Sigmoid colon (tissue), 7 donors: ENCODE results near the gene GMDS. TPM values are rescaled to one million over a fixed set of nuclear protein-coding genes. Genes with fewer than 3 reads are reported as not detected.

ENCODE experiments used
- DNase-seq: peaks from one replicate; pipeline ENCODE4 v3.0.0-alpha.2; 2019
- H3K27ac ChIP-seq, 4 donors: fragments of 200-600 bp; sonication (generic); one replicate each; pipeline ENCODE4 v1.5.1; 2016 to 2019; ENCODE audit warnings: mild to moderate bottlenecking in 1 of 4
- H3K27me3 ChIP-seq, 3 donors: fragments of 200-600 bp; sonication (generic); one replicate each; pipeline ENCODE4 v1.5.1; 2019; ENCODE audit warnings: mild to moderate bottlenecking in 1 of 3
- H3K36me3 ChIP-seq, 4 donors: fragments of 200-600 bp; sonication (generic); one replicate each; pipeline ENCODE4 v1.5.1; 2016 to 2019
- H3K4me1 ChIP-seq, 4 donors: fragments of 200-600 bp; sonication (generic); one replicate each; pipeline ENCODE4 v1.5.1; 2017 to 2019
- H3K4me3 ChIP-seq, 4 donors: fragments of 200-600 bp; sonication (generic); one replicate each; pipeline ENCODE4 v1.5.1; 2017 to 2019; ENCODE audit warnings: mild to moderate bottlenecking in 2 of 4, moderate library complexity in 1 of 4
- H3K9me3 ChIP-seq, 4 donors: fragments of 200-600 bp in 3 of 4; sonication (generic) in 3 of 4; one replicate each; pipeline versions ENCODE4 v1.5.1 to v1.6.1; 2013 to 2019
- EP300 ChIP-seq, 4 donors: sonication (generic); formaldehyde crosslinking; IDR thresholded peaks; one replicate each; pipeline ENCODE4 v1.6.1; 2017; ENCODE audit warnings: antibody characterized with exemption in 4 of 4
- POLR2A ChIP-seq, 2 donors: fragments of 450-650 bp; IDR thresholded peaks; one replicate each; pipeline ENCODE4 v1.6.1; 2016; ENCODE audit warnings: antibody characterized with exemption in 2 of 2, mild to moderate bottlenecking in 2 of 2, moderate library complexity in 2 of 2
- POLR2AphosphoS5 ChIP-seq, 4 donors: sonication (generic); formaldehyde crosslinking; IDR thresholded peaks; one replicate each; pipeline ENCODE4 v1.6.1; 2017; ENCODE audit warnings: antibody characterized with exemption in 4 of 4
- WGBS, 2 donors: extraction: QIAGEN DNeasy Blood & Tissue Kit; methylation state at CpG; one replicate each; pipeline ENCODE4 v1.1.7; 2013; 5-methylcytosine and 5-hydroxymethylcytosine counted together
- intact Hi-C: fragments of 100-400 bp; cut with DNase I; formaldehyde crosslinking; loops from one replicate; pipeline ENCODE4 v1.15.1; 2023
- polyA plus RNA-seq, 3 donors: library from polyadenylated mRNA; stranded (reverse); fragments of 200-250 nt; gene quantifications; one replicate each; pipeline ENCODE4 v1.2.3, GENCODE V29; 2013
- total RNA-seq, 4 donors: library from RNA; depleted of rRNA; stranded (reverse); fragments of >200 nt; gene quantifications; one replicate each; pipeline ENCODE4 v1.1.0, GENCODE V29; 2016
- TF ChIP-seq, protein P1 (sequence below), 4 experiments: fragments of 450-650 bp in 3 of 4; fragments of 200-600 bp in 1 of 4; IDR thresholded peaks; one replicate each; pipeline ENCODE4 v1.5.1; 2016 to 2019; ENCODE audit warnings: antibody characterized with exemption in 4 of 4, mild to moderate bottlenecking in 3 of 4, moderate library complexity in 2 of 4
- donor health status: healthy with polysubstance abuse.
- donor health status: Bipolar disorder and iron deficiency.
- donor health status: healthy.

GMDS gene
- total RNA-seq = 1 to 10 TPM; 3.1 to 9.4 (median 3.8) TPM
- 100 to 1,000 TPM in 2 of 3 donors, 10 to 100 TPM in 1; 87.1 to 173 (median 154) TPM for polyA plus RNA-seq

DNA sequence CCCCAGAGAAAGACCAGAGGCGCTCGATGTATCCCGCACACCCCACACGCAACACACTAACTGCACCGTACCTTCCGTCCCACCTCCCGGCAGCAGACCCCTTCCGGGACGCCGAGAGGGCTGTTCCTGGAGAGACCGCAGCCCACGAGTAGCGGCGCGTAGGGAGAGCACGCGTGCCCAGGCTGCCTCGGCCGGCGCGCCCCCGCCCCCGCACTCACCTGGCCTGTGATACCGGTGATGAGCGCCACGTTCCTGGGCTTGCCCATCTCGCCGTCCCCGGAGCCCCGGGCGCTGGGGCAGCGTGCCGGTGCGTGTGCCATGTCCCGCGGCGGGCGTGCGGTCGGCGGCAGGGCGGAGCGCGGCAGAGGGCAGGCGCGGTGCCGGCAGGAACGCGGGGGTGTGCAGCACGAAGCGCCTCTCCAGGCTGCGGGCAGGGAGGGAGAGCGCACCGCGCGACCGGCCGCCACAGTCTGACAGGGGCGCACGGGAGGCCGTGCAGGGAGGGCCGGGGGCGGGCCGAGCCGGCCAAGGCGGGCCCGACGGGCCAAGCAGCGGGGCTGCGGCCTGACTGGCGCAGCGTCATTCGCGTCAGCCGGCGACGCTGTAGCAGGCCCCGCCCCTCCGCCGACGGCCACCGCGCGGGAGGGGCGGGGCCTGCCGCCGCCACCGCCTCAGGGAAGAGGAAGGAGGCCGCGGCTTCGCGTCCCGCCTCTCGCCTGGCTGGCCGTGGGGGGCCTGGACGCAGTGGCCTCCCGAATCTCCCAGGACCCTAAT, at the start of gene GMDS:
Gene GMDS, minus strand, starts transcription at position 503 of the 774 bp plus-strand sequence.
- TF ChIP-seq POLR2AphosphoS5 (IDR thresholded peaks at IDR 0.05) = peak; percentile 52 to 95 (median 80)
- TF ChIP-seq EP300 (IDR thresholded peaks at IDR 0.05) = no peak
- TF ChIP-seq, protein P1, sequence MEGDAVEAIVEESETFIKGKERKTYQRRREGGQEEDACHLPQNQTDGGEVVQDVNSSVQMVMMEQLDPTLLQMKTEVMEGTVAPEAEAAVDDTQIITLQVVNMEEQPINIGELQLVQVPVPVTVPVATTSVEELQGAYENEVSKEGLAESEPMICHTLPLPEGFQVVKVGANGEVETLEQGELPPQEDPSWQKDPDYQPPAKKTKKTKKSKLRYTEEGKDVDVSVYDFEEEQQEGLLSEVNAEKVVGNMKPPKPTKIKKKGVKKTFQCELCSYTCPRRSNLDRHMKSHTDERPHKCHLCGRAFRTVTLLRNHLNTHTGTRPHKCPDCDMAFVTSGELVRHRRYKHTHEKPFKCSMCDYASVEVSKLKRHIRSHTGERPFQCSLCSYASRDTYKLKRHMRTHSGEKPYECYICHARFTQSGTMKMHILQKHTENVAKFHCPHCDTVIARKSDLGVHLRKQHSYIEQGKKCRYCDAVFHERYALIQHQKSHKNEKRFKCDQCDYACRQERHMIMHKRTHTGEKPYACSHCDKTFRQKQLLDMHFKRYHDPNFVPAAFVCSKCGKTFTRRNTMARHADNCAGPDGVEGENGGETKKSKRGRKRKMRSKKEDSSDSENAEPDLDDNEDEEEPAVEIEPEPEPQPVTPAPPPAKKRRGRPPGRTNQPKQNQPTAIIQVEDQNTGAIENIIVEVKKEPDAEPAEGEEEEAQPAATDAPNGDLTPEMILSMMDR (IDR thresholded peaks at IDR 0.05) = no peak
- peak in 1 of 2 donors; percentile 56 for TF ChIP-seq POLR2A (IDR thresholded peaks at IDR 0.05)
- no peaks in the 10 kb centered on the region for H3K27me3 ChIP-seq
- WGBS, 2 donors = 0 to 1% methylated on average over 97 of the region's 97 CpGs
- DNase-seq = peak; percentile 93
- H3K27ac ChIP-seq = peak within 1 kb of the TSS; percentile 75 to 87 (median 81)
- H3K9me3 ChIP-seq = no peaks in the 10 kb centered on the region
- H3K4me3 ChIP-seq = peak within 1 kb of the TSS; percentile 66 to 93 (median 88)
- H3K36me3 ChIP-seq = peaks cover 0 to 9% (median 0%) of the 10 kb centered on the region in 4 donors
- peaks cover 0 to 22% (median 11%) of the 10 kb centered on the region in 4 donors for H3K4me1 ChIP-seq
- intact Hi-C loops = loop anchor here (2.0 to 5.0 kb wide), 4 partner anchors 132 to 638 kb away; partner anchors contain the start of genes FOXC1 and WRNIP1

DNA sequence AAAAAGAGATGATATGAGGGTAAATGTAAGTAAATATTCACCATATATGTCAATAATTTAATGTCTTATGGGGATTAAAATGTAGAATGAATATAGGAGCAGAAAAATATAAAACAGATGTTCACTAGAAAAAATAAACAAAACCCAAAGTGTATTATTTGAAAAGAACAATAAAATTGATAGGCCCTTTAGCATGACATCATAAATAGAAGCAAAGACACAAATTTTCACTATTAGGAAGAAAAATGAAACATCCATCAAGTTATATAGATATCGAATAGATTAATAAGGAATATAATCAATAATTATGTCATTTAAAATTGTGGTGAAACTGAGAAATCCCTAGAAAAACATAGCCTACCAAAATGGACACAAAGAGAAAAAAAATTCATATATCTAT, 40.1 kb upstream of the GMDS start:
- no peak overlapping the region for H3K27ac ChIP-seq
- no peak for DNase-seq
- H3K36me3 ChIP-seq = no peaks in the 10 kb centered on the region
- no peak for TF ChIP-seq EP300 (IDR thresholded peaks at IDR 0.05)
- H3K27me3 ChIP-seq = no peaks in the 10 kb centered on the region
- intact Hi-C loops = no loop called here
- H3K4me3 ChIP-seq = no peak overlapping the region
- 95 to 100% methylated on average over 1 of the region's 1 CpG for WGBS, 2 donors
- peaks cover 0 to 1% (median 0%) of the 10 kb centered on the region in 4 donors for H3K9me3 ChIP-seq
- no peaks in the 10 kb centered on the region for H3K4me1 ChIP-seq

DNA sequence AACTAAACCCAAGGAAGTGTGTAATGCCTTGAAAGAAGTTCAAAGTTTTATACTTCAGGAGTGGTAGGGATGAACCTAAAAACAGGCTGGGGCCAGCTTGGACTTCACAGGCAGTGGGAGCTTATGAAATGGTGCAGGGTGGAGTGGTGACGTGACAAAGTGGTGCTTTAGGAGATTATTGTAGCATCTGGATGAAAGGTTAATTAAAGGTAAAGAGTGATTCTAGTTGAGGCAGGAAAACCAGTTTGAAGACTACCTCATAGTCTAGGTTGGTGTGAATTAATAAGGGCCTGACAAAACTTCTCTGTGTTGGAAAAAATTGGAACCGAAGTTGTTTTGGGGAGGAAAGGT, 30.5 kb upstream of the GMDS start:
- Histone ChIP-seq H3K4me3 (no peak overlapping the region), H3K4me1 (peaks cover 0 to 14% (median 10%) of the 10 kb centered on the region in 4 donors), H3K9me3 (peaks cover 0 to 4% (median 0%) of the 10 kb centered on the region in 4 donors), H3K27ac (peak overlapping the region in 1 of 4 donors; percentile 3), H3K27me3 (no peaks in the 10 kb centered on the region), H3K36me3 (peaks cover 0 to 13% (median 6%) of the 10 kb centered on the region in 4 donors)
- TF ChIP-seq, protein P1 (IDR thresholded peaks at IDR 0.05) = no peak
- TF ChIP-seq POLR2AphosphoS5 (IDR thresholded peaks at IDR 0.05) (no peak), EP300 (IDR thresholded peaks at IDR 0.05) (no peak), POLR2A (IDR thresholded peaks at IDR 0.05) (no peak)
- DNase-seq = no peak
- intact Hi-C loops = no loop called here
- 92 to 93% methylated on average over 2 of the region's 2 CpGs for WGBS, 2 donors

DNA sequence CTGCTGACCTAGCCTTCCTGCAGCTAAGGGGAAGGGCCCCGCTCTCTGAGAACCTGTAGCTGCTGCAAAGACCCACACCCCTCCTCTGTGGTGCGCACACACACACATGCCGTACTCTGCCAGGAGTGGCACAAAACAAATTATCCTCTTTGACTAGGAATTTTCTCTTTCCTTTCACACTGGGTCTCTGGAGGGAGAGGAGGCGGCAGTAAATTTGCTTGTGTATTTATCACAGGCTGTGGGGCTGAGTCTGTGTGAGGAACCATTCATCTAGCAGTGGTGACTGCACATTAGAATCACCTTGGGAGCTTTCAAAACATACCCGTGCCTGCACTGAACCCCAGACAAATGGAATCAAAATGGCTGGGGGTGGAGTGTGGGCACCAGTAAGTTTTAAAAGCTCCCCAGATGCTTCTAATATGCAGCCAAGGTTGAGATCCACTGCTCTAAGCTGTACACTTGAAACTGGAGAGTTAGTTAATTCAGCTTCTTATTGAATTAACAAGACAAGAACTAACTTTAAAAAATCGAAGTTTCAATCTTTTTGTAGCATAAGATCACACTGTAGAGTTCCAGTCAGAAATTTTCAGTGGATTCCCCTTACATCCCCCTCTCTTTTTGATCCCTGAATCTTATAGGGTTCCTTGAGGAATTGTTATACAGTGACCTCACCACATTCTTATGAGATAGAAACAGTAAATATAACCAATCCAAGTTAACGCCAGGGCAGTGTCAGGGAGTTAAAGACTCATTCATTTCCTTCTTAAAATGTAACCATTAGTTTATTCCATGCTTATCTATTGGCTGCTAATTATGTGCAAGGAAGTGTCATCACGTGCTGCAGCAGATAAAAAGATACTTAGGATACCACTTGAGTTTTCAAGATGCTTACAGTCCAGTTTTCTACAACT, 29.8 kb upstream of the GMDS start:
- Histone ChIP-seq H3K9me3 (peaks cover 0 to 4% (median 0%) of the 10 kb centered on the region in 4 donors), H3K4me1 (peaks cover 0 to 14% (median 10%) of the 10 kb centered on the region in 4 donors), H3K36me3 (peaks cover 0 to 13% (median 6%) of the 10 kb centered on the region in 4 donors), H3K4me3 (no peak overlapping the region), H3K27me3 (no peaks in the 10 kb centered on the region), H3K27ac (peak overlapping the region in 1 of 4 donors; percentile 3)
- intact Hi-C loops = no loop called here
- 82 to 87% methylated on average over 8 of the region's 8 CpGs for WGBS, 2 donors
- DNase-seq = no peak
- TF ChIP-seq POLR2A (IDR thresholded peaks at IDR 0.05) (no peak), EP300 (IDR thresholded peaks at IDR 0.05) (no peak), POLR2AphosphoS5 (IDR thresholded peaks at IDR 0.05) (no peak)
- TF ChIP-seq, protein P1 (IDR thresholded peaks at IDR 0.05) = no peak
